ENCODE data around the gene NLRP1. TPM values are rescaled to one million over a fixed set of nuclear protein-coding genes. Genes with fewer than 3 reads are reported as not detected.

The NLRP1 gene
- polyA plus RNA-seq, 1 donor from 2014 or later = 255 TPM

Other genes starting within 250 kb of the NLRP1 start
- 86.5 and 92.9 TPM in 2 replicates for gene NUP88, start 164.8 kb downstream of the NLRP1 start, polyA plus RNA-seq
- gene RPAIN, start 164.3 kb downstream of the NLRP1 start, polyA plus RNA-seq = 438 and 451 TPM in 2 replicates
- gene C1QBP, start 145.4 kb downstream of the NLRP1 start, polyA plus RNA-seq = 222 and 247 TPM in 2 replicates
- 12.4 and 14.2 TPM in 2 replicates for gene DHX33, start 115.5 kb downstream of the NLRP1 start, polyA plus RNA-seq
- gene DERL2, start 98.3 kb downstream of the NLRP1 start, polyA plus RNA-seq = 54.9 and 64.4 TPM in 2 replicates
- gene MIS12, start 97.9 kb downstream of the NLRP1 start, polyA plus RNA-seq = 41.4 and 47.5 TPM in 2 replicates